Mesenchymal stem cell (in vitro differentiated cells and primary cell): Measurements from ENCODE around the gene NSMF.

Experiments
- DNase-seq: peaks from one replicate; pipeline ENCODE4 v3.0.0-alpha.2; 2013
- H2AFZ ChIP-seq: one replicate; pipeline ENCODE4 v1.6.1; 2013; ENCODE audit warnings: low read depth, mild to moderate bottlenecking, control low read depth, inconsistent platforms, low read length, moderate library complexity
- H2AK5ac ChIP-seq: 2 replicates; pipeline ENCODE4 v1.6.1; 2013; ENCODE audit warnings: low read length, moderate library complexity, mild to moderate bottlenecking, inconsistent platforms; ENCODE audit not compliant: severe bottlenecking
- H2BK120ac ChIP-seq: one replicate; pipeline ENCODE4 v1.6.1; 2013; ENCODE audit warnings: low read depth, mild to moderate bottlenecking, inconsistent platforms, low read length, moderate library complexity
- H2BK12ac ChIP-seq, 2 experiments: one replicate each; pipeline ENCODE4 v1.6.1; 2013; ENCODE audit warnings: inconsistent platforms in 2 of 2, low read length in 2 of 2, mild to moderate bottlenecking in 2 of 2, moderate library complexity in 2 of 2, control low read depth in 1 of 2
- H2BK15ac ChIP-seq: one replicate; pipeline ENCODE4 v1.6.1; 2013; ENCODE audit warnings: mild to moderate bottlenecking, low read depth, inconsistent platforms; ENCODE audit not compliant: poor library complexity, severe bottlenecking
- H2BK5ac ChIP-seq: 2 replicates; pipeline ENCODE4 v1.6.1; 2013; ENCODE audit warnings: low read depth, mild to moderate bottlenecking, low read length, control low read depth, inconsistent platforms; ENCODE audit not compliant: poor library complexity, severe bottlenecking
- H3K14ac ChIP-seq, 2 experiments: one replicate each; pipeline ENCODE4 v1.6.1; 2013; ENCODE audit warnings: inconsistent platforms in 2 of 2, low read length in 2 of 2, control low read depth in 1 of 2, mild to moderate bottlenecking in 1 of 2, moderate library complexity in 1 of 2
- H3K18ac ChIP-seq, 2 experiments: one replicate each; pipeline ENCODE4 v1.6.1; 2013; ENCODE audit warnings: inconsistent platforms in 2 of 2, low read length in 2 of 2, control low read depth in 1 of 2, low read depth in 1 of 2, mild to moderate bottlenecking in 1 of 2
- H3K23ac ChIP-seq, 2 experiments: one replicate each; pipeline ENCODE4 v1.6.1; 2013; ENCODE audit warnings: inconsistent platforms in 2 of 2, low read length in 2 of 2, mild to moderate bottlenecking in 2 of 2, moderate library complexity in 2 of 2, control low read depth in 1 of 2
- H3K27ac ChIP-seq: 2 replicates; pipeline ENCODE4 v1.5.1; 2013; ENCODE audit warnings: mild to moderate bottlenecking, moderate library complexity, low read length, control low read depth, inconsistent platforms; ENCODE audit not compliant: poor library complexity, severe bottlenecking
- H3K27me3 ChIP-seq, 2 experiments: 2 replicates each; pipeline versions ENCODE4 v1.6.1 to v1.7.0; 2013; ENCODE audit warnings: low read length in 2 of 2, mild to moderate bottlenecking in 2 of 2, moderate library complexity in 2 of 2, control low read depth in 1 of 2, inconsistent platforms in 1 of 2; ENCODE audit not compliant: control insufficient read depth in 1 of 2, insufficient read depth in 1 of 2
- H3K36me3 ChIP-seq, 2 experiments: 2 replicates each; pipeline versions ENCODE4 v1.6.1 to v1.7.0; 2013; ENCODE audit warnings: low read length in 2 of 2, control low read depth in 1 of 2, inconsistent platforms in 1 of 2, low read depth in 1 of 2, mild to moderate bottlenecking in 1 of 2; ENCODE audit not compliant: insufficient read depth in 2 of 2, control insufficient read depth in 1 of 2
- H3K4ac ChIP-seq, 2 experiments: one replicate each; pipeline ENCODE4 v1.6.1; 2013; ENCODE audit warnings: inconsistent platforms in 2 of 2, low read length in 2 of 2, mild to moderate bottlenecking in 2 of 2, moderate library complexity in 2 of 2, control low read depth in 1 of 2, low read depth in 1 of 2
- H3K4me1 ChIP-seq: 2 replicates; pipeline ENCODE4 v1.6.1; 2013; ENCODE audit warnings: low read depth, low read length, control low read depth; ENCODE audit not compliant: control insufficient read depth, insufficient read depth
- H3K4me2 ChIP-seq: 2 replicates; pipeline ENCODE4 v1.6.1; 2013; ENCODE audit warnings: low read length, mild to moderate bottlenecking, inconsistent platforms; ENCODE audit not compliant: poor library complexity, severe bottlenecking
- H3K4me3 ChIP-seq, 2 experiments: 2 replicates each; pipeline versions ENCODE4 v1.5.1 to v1.7.0; 2013; ENCODE audit warnings: low read length in 2 of 2, mild to moderate bottlenecking in 2 of 2, control low read depth in 1 of 2, low read depth in 1 of 2; ENCODE audit not compliant: insufficient read depth in 1 of 2
- H3K79me1 ChIP-seq: replicated peaks from 2 replicates; pipeline ENCODE4 v1.6.1; 2013; ENCODE audit warnings: mild to moderate bottlenecking, control low read depth, low read length, inconsistent platforms; ENCODE audit not compliant: poor library complexity, severe bottlenecking
- H3K9ac ChIP-seq: 2 replicates; pipeline ENCODE4 v1.7.0; 2013; ENCODE audit warnings: mild to moderate bottlenecking, low read length, moderate library complexity
- H3K9me3 ChIP-seq: 2 replicates; pipeline ENCODE4 v1.7.0; 2013; ENCODE audit warnings: mild to moderate bottlenecking, low read length; ENCODE audit not compliant: control insufficient read depth
- H4K8ac ChIP-seq: one replicate; pipeline ENCODE4 v1.6.1; 2013; ENCODE audit warnings: inconsistent platforms, mild to moderate bottlenecking, low read length, moderate library complexity
- H4K91ac ChIP-seq: one replicate; pipeline ENCODE4 v1.6.1; 2013; ENCODE audit warnings: mild to moderate bottlenecking, low read length, inconsistent platforms
- WGBS: methylation state at CpG from one replicate; pipeline ENCODE4 v1.1.7; 2013; ENCODE audit warnings: mixed read lengths; 5-methylcytosine and 5-hydroxymethylcytosine counted together

NSMF gene

DNA sequence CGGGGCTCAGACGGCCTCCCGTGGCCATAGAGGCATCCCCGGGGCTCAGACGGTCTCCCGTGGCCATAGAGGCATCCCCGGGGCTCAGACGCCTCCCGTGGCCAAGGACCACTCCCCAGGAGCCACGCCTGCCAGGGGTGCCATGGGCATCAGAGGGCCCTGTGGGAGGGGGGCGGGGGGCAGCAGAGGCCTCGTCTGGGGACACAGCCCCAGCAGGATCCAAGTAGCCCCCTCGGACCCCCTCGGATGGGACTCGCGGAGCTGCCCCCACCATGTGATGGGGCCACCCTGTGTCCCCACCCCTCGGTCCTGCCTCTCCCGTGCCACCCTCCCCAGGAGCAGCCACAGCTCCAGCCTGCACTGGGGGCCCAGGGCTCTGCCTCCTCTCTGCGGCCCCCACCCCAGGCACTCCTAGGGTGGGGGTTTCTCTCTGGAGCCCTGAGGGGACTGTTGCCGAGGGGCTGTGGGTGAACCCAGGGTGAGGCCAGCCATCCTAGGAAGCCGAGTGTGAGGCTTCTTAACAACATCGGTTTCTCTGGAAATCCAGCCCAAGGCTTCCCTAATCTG lies 20.5 kb downstream of the NSMF start:
- no peak overlapping the region for H3K14ac ChIP-seq
- H2BK12ac ChIP-seq: no peak overlapping the region
- no peak overlapping the region for H2AK5ac ChIP-seq
- no peak overlapping the region for H2AFZ ChIP-seq
- peaks cover 0 to 31% of the 10 kb centered on the region in 2 experiments for H3K27me3 ChIP-seq
- no peak overlapping the region for H4K8ac ChIP-seq
- H3K79me1 ChIP-seq: no peaks in the 10 kb centered on the region
- H3K9me3 ChIP-seq: no peaks in the 10 kb centered on the region
- no peak overlapping the region for H2BK15ac ChIP-seq
- H3K27ac ChIP-seq: no peak overlapping the region
- no peak overlapping the region for H4K91ac ChIP-seq
- peaks cover 35% of the 10 kb centered on the region for H3K4me1 ChIP-seq
- no peak overlapping the region for H2BK5ac ChIP-seq
- WGBS: 94% methylated on average over 22 of the region's 22 CpGs
- H3K36me3 ChIP-seq: no peaks in the 10 kb centered on the region
- no peak for DNase-seq
- no peak overlapping the region for H3K4me2 ChIP-seq
- H2BK120ac ChIP-seq: no peak overlapping the region
- H3K18ac ChIP-seq: no peak overlapping the region
- no peak overlapping the region for H3K4ac ChIP-seq
- no peak overlapping the region for H3K23ac ChIP-seq
- H3K9ac ChIP-seq: no peak overlapping the region
- no peak overlapping the region for H3K4me3 ChIP-seq

DNA sequence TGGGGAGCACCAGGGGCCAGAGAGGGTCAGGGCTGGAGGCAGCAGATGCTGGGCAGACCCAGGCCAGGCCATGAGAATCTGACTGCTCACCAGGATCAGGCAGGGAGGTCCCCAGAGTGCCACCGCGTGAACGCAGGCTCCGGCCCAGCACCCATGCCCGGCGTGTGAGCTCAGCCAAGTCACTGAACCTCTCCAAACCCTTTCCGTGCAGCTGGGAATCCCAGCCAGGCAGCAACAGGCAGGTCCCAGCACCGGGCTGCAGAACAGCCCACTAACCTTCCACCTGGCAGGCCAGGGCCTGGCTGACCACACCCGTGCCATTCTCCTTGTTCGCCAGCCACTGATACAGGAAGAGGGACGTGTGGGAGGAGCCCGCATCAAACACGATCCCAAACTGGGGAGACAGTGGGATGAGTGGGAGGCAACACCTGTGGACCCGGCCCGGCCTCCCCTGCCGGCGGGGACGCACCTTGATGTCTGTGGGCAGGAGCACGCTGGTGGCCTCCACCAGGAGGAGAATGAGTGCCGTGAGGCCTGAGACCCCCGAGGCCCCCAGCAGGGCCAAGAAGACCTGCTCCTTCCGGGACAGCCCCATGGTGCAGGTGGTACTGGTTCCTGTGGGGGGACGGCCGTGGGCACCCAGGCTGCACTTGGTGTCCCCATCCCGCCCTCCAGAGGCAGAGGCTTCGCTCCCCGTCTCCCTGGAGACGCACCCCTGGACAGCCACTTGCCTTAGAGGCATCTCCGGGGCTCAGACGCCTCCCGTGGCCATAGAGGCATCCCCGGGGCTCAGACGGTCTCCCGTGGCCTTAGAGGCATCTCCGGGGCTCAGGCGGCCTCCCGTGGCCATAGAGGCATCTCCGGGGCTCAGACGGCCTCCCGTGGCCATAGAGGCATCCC lies 21.2 kb downstream of the NSMF start:
- no peaks in the 10 kb centered on the region for H3K79me1 ChIP-seq
- no peak overlapping the region for H4K8ac ChIP-seq
- no peak overlapping the region for H3K4me3 ChIP-seq
- H2BK120ac ChIP-seq: no peak overlapping the region
- no peak overlapping the region for H3K27ac ChIP-seq
- no peak overlapping the region for H2BK12ac ChIP-seq
- no peak overlapping the region for H4K91ac ChIP-seq
- H2AFZ ChIP-seq: no peak overlapping the region
- no peak overlapping the region for H2AK5ac ChIP-seq
- no peak overlapping the region for H2BK5ac ChIP-seq
- no peak overlapping the region for H2BK15ac ChIP-seq
- no peak overlapping the region for H3K9ac ChIP-seq
- H3K14ac ChIP-seq: no peak overlapping the region
- 92% methylated on average over 40 of the region's 40 CpGs for WGBS
- H3K4me2 ChIP-seq: no peak overlapping the region
- DNase-seq: no peak
- H3K4me1 ChIP-seq: peaks cover 41% of the 10 kb centered on the region
- peaks cover 0 to 30% of the 10 kb centered on the region in 2 experiments for H3K27me3 ChIP-seq
- H3K36me3 ChIP-seq: no peaks in the 10 kb centered on the region
- H3K4ac ChIP-seq: no peak overlapping the region
- no peak overlapping the region for H3K23ac ChIP-seq
- H3K9me3 ChIP-seq: no peaks in the 10 kb centered on the region
- no peak overlapping the region for H3K18ac ChIP-seq

DNA sequence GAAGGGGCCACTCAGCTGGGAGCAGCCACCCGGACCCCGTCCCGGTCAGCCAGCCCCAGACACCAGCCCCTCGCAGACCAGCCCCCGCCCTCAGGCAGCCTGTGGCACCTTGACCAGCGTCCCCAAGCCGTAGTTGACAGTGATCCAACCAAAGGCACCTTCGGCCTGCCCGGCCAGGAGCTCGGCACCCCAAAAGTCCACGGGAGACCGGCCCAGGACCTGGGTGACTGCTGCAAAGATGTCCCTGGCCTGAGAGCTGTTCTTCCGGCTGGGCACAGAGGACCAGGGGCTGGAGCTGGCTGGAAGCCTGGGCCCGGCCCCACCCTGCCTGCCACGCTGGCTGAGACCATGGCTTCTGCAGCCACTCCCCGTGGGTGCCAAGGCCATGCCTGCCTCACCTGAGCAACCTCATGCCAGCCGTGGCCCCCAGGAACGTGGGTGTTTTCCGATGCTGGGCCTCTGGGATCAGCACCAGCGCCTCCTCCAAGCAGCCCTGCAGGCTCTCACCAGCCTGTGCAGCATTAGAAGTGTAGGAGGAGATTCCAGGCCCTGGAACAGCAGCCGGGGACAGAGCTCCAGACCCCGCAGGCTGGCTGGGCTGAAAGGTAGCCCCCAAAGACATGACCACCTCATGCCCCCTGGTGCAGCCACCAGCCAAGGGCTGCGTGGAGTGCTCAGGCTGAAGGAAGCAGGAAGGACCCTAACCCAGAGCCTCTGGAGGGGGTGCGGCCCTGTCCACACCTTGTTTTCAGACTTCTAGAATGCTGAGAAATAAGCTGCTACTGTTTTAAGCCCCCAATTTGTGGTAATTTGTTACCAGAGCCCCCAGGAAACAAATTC lies 22.2 kb downstream of the NSMF start:
- Histone ChIP-seq H2AFZ (no peak overlapping the region), H3K27ac (no peak overlapping the region), H3K4me3 (no peak overlapping the region), H3K14ac (no peak overlapping the region), H3K9me3 (no peaks in the 10 kb centered on the region), H3K36me3 (no peaks in the 10 kb centered on the region), H3K79me1 (no peaks in the 10 kb centered on the region), H3K4me2 (no peak overlapping the region), H2BK120ac (no peak overlapping the region), H3K23ac (no peak overlapping the region), H2AK5ac (no peak overlapping the region), H4K8ac (peak overlapping the region; percentile 7), H4K91ac (no peak overlapping the region), H2BK12ac (no peak overlapping the region), H3K4me1 (peaks cover 45% of the 10 kb centered on the region), H2BK5ac (no peak overlapping the region), H2BK15ac (no peak overlapping the region), H3K4ac (no peak overlapping the region), H3K18ac (no peak overlapping the region), H3K9ac (no peak overlapping the region), H3K27me3 (peaks cover 0 to 25% of the 10 kb centered on the region in 2 experiments)
- WGBS: 89% methylated on average over 24 of the region's 24 CpGs
- DNase-seq: no peak
